ENCODE results near the gene CCNY. TPM values are rescaled to one million over a fixed set of nuclear protein-coding genes. Genes with fewer than 3 reads are reported as not detected.

The CCNY gene
- total and polyA plus RNA-seq, 2 of the 4 experiments (the other 2 are of a cell fraction), result 38.0 to 131 TPM

GRCh38 chr10:35510891-35511290 is 174.6 kb downstream of the CCNY start:
- no peak overlapping the region for H3K27ac ChIP-seq (ENCODE audit: insufficient read depth, low read length)
- H3K4me2 ChIP-seq (ENCODE audit: low read depth, low read length), result no peak overlapping the region
- H3K4me1 ChIP-seq (ENCODE audit: control insufficient read depth, insufficient read depth, low read length), result peaks cover 3% of the 10 kb centered on the region; the same call in 1 of the 2 replicates
- H2BK15ac ChIP-seq (ENCODE audit: low read depth, low read length), result no peak overlapping the region
- dilution Hi-C loops (cut with HindIII; ENCODE audit: low sequenced_read_pairs, unreplicated experiment), result no loop called here
- peaks cover 27 to 68% of the 10 kb centered on the region in 2 experiments for H3K79me1 ChIP-seq (ENCODE audit: low read depth in 1 of 2, low read length in 2 of 2)
- no peaks in the 10 kb centered on the region for H3K9me3 ChIP-seq (ENCODE audit: control insufficient read depth, insufficient read depth, low read length)
- peaks cover 6% of the 10 kb centered on the region for H3K36me3 ChIP-seq (ENCODE audit: control insufficient read depth, insufficient read depth, low read length)
- ChIA-PET CTCF (no interaction called here), POLR2A (ENCODE audit: unreplicated experiment) (no interaction called here)
- intact Hi-C loops (cut with micrococcal nuclease), result loop anchor here (10.0 kb wide), 1 partner anchor 86 kb away; no protein-coding TSS in a partner anchor
- H3K14ac ChIP-seq (replicated peaks; ENCODE audit: low read depth, low read length), result no peak overlapping the region
- H2BK5ac ChIP-seq (ENCODE audit: low read depth, low read length, poor library complexity, severe bottlenecking), result no peak overlapping the region
- no peak overlapping the region for H3K9ac ChIP-seq (ENCODE audit: low read depth, low read length)
- H3K4ac ChIP-seq (ENCODE audit: low read depth, low read length), result no peak overlapping the region
- peaks cover 26% of the 10 kb centered on the region for H3K9me1 ChIP-seq (ENCODE audit: insufficient read depth, low read length)
- no TSS peak for BruUV-seq (replicated peaks)
- in situ Hi-C loops (cut with MboI; ENCODE audit: low sequenced_read_pairs), result no loop called here
- no peak overlapping the region for H3K4me3 ChIP-seq (ENCODE audit: insufficient read depth, low read depth, low read length)
- no peak for ATAC-seq (ENCODE audit: low read depth)
- H4K91ac ChIP-seq (ENCODE audit: insufficient read depth, low read depth, low read length), result no peak overlapping the region
- 94% methylated on average over 5 of the region's 8 CpGs; no CpG with 5 or more reads in 1 of the 2 experiments for WGBS, 2 experiments (ENCODE audit: extremely low coverage in 2 of 2, insufficient read length in 1 of 2)
- no peak for DNase-seq
- H3K23ac ChIP-seq (ENCODE audit: low read depth, low read length), result no peak overlapping the region
- no peak overlapping the region for H2AFZ ChIP-seq (replicated peaks; ENCODE audit: low read length, poor library complexity)
- no peak overlapping the region for H3K18ac ChIP-seq (ENCODE audit: low read depth, low read length)
- no peak overlapping the region for H2AK9ac ChIP-seq (replicated peaks; ENCODE audit: low read depth, low read length, poor library complexity)
- H3K27me3 ChIP-seq (ENCODE audit: control insufficient read depth, insufficient read depth, low read length), result no peaks in the 10 kb centered on the region
- H4K5ac ChIP-seq (ENCODE audit: low read depth, low read length), result no peak overlapping the region
- H2AK5ac ChIP-seq (ENCODE audit: low read depth, low read length), result no peak overlapping the region
- H4K20me1 ChIP-seq (ENCODE audit: insufficient read depth, low read length), result peaks cover 22% of the 10 kb centered on the region; the same call in 1 of the 2 replicates
- H2BK120ac ChIP-seq (ENCODE audit: low read depth, low read length), result no peak overlapping the region
- H4K8ac ChIP-seq (ENCODE audit: low read depth in 2 of 2, low read length in 2 of 2), result no peak overlapping the region
- H3K56ac ChIP-seq (ENCODE audit: extremely low read depth, insufficient read depth, low read length), result no peak overlapping the region
- TF ChIP-seq MXI1 (IDR thresholded peaks at IDR 0.05; ENCODE audit: borderline replicate concordance, low read depth, low read length) (no peak), MAFK (IDR thresholded peaks at IDR 0.05; ENCODE audit: low read depth, low read length) (no peak), NFE2L2 (IDR thresholded peaks at IDR 0.05; ENCODE audit: low read depth, low read length) (no peak)
- H2BK20ac ChIP-seq (ENCODE audit: low read depth, low read length), result no peak overlapping the region
